Left ventricle myocardium superior (tissue), 1 donor: ENCODE results near the gene SUV39H1. TPM values are rescaled to one million over a fixed set of nuclear protein-coding genes. Genes with fewer than 3 reads are reported as not detected.
A peak's percentile ranks its signal among the peaks of the same experiment; 100 is the strongest.
"Not testable (repeated sequence)": the region's sequence is repeated elsewhere in the genome, so short reads cannot be mapped to it uniquely, and the experiment has no call there.

Experiments
- ATAC-seq: fragments of 200-7000 bp; cut with Tn5 transposase; one replicate; pipeline ENCODE4 v1.9.1; 2020; ENCODE audit warnings: mild to moderate bottlenecking, moderate library complexity
- DNase-seq: peaks from one replicate; pipeline ENCODE4 v3.0.0-alpha.2; 2020
- intact Hi-C: fragments of 100-400 bp; cut with micrococcal nuclease; formaldehyde crosslinking; loops from one replicate; pipeline ENCODE4 v1.11.0; 2022
- total RNA-seq: library from RNA; stranded (reverse); fragmentation: NEBNext Ultra II Directional; extraction: Animal tissue kit (Norgen Biotek cat#: 25700); gene quantifications from one replicate; pipeline ENCODE4 v1.2.1, GENCODE V29; 2021
- donor health status: DM: no; HTN: yes; CAD: no; lungs with severe emphysema.

SUV39H1 gene
- total RNA-seq, 1 donor from 2014 or later: 2.4 TPM

DNA sequence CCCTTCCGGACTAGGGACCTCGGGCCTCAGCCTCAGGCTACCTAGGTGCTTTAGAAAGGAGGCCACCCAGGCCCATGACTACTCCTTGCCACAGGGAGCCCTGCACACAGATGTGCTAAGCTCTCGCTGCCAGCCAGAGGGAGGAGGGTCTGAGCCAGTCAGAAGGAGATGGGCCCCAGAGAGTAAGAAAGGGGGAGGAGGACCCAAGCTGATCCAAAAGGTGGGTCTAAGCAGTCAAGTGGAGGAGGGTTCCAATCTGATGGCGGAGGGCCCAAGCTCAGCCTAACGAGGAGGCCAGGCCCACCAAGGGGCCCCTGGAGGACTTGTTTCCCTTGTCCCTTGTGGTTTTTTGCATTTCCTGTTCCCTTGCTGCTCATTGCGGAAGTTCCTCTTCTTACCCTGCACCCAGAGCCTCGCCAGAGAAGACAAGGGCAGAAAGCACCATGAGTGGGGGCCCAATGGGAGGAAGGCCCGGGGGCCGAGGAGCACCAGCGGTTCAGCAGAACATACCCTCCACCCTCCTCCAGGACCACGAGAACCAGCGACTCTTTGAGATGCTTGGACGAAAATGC is 13.0 kb upstream of the SUV39H1 start, which contains the start of gene WAS:
WAS (plus strand) TSS at position 389 of the 572 bp plus-strand sequence; CDS start at position 444, 55 bp downstream.
- peak; percentile 67 for ATAC-seq
- peak; percentile 39 for DNase-seq
- intact Hi-C loops: no loop called here

DNA sequence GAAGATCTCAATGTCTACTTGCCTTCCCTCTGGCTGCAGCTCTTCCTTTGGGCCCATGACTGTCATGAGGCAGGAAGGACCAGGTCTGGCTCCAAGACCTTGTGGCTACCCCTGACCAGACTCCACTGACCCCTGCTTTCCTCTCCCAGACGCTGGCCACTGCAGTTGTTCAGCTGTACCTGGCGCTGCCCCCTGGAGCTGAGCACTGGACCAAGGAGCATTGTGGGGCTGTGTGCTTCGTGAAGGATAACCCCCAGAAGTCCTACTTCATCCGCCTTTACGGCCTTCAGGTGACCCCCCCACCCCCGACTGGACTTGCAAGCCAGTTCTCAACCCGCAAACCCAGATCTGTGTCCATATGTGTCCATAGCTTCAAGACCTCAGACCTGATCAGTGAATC is 12.4 kb upstream of the SUV39H1 start:
- no peak for ATAC-seq
- no peak for DNase-seq
- intact Hi-C loops: no loop called here

DNA sequence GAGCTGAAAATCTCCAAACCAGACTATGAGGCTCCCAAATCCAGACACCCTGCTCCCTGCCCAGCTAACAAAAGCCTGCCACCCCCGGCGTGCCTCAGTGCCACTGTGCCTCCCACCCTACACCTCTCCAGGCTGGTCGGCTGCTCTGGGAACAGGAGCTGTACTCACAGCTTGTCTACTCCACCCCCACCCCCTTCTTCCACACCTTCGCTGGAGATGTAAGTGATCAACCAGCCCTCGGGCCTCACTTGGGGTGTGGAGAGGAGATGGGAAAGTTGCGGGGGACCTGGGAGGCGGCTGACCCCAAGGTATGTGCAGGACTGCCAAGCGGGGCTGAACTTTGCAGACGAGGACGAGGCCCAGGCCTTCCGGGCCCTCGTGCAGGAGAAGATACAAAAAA is 11.1 kb upstream of the SUV39H1 start:
- intact Hi-C loops: no loop called here
- no peak for DNase-seq
- no peak for ATAC-seq

DNA sequence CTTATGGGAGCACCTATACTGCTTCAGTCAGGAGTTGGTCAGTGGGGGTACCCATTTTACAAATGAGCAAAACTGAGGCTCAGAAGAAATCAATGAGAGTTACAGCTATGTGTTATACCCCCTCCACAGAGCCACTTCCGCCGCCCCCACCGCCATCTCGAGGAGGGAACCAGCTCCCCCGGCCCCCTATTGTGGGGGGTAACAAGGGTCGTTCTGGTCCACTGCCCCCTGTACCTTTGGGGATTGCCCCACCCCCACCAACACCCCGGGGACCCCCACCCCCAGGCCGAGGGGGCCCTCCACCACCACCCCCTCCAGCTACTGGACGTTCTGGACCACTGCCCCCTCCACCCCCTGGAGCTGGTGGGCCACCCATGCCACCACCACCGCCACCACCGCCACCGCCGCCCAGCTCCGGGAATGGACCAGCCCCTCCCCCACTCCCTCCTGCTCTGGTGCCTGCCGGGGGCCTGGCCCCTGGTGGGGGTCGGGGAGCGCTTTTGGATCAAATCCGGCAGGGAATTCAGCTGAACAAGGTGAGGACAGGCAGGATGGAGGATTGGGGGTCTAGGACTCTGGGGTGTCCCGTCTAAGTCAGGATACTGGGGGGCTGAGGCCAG is 7.9 kb upstream of the SUV39H1 start:
- intact Hi-C loops: no loop called here
- DNase-seq: no peak
- ATAC-seq: no peak

DNA sequence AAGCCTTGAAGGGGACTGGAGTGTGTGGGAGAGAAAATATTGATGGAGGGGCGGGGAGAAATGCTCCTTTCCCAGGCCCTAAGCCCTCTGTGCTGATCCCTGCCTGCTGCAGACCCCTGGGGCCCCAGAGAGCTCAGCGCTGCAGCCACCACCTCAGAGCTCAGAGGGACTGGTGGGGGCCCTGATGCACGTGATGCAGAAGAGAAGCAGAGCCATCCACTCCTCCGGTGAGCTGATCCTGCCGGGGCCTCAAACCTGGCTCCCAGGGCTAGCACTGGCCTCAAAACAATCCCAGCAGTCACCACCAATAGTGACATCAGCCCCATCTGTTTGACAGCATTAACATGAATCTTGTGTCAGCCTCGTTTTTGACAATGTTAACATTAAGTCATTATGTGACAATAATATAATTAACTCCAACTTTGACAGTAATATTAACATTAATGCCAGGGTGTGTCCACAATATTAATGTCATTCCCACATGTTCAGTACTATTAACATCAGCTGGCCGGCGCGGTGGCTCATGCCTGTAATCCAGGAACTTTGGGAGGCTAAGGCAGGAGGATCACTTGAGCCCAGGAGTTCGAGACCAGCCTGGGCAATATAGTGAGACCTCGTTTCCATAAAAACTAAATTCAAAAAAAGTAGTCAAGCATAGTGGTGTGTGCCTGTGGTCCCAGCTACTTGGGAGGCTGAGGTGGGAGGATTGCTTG is 7.2 kb upstream of the SUV39H1 start:
- DNase-seq: no peak
- no peak for ATAC-seq
- intact Hi-C loops: no loop called here

DNA sequence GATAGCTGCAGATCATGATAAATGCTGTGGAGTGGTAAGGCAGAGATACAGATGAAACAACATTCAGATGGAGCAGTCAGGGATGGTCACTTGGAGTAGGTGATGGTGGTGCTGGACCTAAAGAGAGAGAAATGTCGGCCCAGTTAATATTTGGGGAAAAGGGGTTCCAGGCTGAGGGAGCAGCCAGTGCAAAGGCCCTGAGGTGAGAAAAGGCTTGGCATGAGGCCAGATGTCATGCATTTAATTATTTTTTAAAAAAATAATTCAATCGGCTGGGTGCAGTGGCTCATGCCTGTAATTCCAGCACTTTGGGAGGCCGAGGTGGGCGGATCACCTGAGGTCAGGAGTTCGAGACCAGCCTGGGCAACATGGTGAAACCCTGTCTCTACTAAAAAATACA is 4.8 kb upstream of the SUV39H1 start:
- intact Hi-C loops, DNase-seq, ATAC-seq: not testable (repeated sequence)

DNA sequence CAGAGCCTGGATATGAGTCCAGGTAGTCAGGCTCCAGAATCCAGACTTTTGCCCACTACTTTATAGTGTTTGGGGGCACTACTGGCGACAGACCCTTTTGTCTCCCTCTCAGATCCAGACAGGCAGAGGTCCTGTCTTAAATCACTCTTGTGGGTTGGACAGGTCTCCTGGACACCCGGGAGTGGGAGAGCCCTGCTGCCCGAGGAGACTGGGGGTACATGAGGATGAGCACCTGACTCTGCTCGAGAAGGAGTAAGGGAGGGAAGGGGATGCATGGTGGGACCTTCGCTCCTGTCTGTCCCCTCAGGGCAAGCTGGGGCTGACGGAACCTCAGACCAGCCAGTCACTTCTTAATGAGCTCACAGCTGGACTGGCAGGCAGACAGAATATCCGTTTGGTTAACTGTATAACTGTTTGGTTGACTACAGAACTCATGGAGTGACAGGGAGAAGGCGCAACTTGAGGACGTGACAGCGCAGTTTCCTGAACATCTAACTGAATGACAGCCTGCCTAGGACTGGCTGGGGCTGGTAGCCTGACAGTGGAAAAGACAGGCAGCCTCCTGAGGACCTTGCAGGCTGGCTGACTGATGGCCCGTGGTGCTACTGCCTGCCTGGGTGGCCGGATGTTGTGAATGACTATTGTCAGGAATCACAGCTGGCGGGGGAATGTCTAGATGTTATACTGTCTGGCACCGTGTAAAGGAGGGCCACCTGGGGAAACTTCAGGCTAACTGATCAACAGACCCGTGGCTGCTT is 1.6 kb upstream of the SUV39H1 start:
- no peak for DNase-seq
- intact Hi-C loops: no loop called here
- ATAC-seq: no peak

DNA sequence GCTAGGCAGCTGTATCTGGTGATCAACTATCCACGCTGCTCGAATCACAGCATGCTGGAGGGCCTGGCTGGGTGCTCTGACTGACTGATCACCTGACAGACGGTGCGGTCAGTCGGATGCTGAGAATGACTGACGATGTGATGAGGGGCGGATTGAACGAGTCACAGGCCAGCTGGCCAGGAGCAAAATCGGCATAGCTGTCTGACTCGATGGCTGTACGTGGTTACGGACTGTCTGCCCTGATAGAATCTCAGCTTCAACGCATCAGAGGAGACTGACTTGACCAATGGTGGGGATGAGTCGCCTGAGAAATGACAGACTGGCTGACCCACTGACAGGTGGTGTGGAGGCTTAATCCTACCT is 1.0 kb upstream of the SUV39H1 start:
- intact Hi-C loops: no loop called here
- ATAC-seq: no peak
- DNase-seq: no peak

DNA sequence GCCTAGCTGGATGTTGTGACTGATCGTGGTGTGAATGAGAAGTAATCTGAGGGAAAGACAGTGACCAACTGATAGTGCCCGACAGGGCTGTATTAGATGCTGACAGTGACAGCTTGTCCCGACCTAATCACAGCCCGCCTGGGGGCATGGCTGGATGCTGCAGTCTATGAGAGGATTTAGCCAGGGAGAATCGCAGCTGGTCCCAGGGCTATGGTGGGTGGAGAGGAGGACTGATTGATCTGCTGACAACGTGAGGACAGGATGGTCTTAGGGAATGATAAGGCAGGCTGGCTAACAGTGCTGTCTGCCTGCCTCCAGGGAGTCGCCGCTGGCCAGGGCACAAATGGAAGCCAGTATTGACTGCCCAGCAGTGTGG is 621 bp upstream of the SUV39H1 start:
- intact Hi-C loops: no loop called here
- DNase-seq (no peak), ATAC-seq (peak; percentile 26)

DNA sequence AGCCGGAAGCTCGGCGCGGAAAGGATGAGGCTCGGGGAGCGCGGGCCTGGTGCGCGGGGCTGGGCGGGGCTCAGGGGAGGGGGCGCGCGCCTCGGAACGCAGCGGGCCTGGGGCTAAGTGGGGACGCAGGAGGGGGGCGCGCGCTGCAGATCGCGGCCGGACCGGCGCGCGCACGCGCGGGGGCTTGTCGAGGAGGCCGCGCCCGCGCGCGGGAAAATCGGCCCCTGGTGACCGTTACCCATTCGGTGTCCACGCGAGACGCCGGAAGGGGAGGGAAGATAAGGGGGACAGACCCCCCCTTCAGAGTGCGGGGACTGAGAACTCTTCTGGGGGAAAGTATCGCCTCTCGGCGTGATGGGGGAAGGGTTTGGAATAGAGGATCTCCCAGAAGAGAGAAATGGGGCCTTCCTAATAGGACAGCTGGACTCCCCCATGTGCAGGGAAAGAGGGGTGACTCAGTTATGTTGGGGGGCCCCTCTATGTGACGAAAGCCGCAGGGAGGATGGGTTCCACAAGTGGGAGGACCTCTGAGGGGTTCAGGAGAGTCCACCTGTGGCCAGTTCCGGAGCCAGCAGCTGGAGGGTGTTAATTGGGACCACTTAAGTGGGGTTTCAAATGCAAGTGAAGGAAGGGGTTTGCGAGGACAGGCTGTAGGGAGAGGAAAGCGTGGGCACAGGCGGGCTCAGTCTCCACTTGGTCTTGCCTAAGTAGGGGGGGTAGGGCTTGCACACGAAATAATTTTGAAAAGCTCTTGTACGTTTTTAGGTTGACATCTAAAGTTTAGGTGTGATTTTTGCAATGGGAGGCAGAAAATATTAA is 584 bp downstream of the SUV39H1 start:
- DNase-seq (peak; percentile 49), ATAC-seq (no peak)
- intact Hi-C loops: no loop called here

DNA sequence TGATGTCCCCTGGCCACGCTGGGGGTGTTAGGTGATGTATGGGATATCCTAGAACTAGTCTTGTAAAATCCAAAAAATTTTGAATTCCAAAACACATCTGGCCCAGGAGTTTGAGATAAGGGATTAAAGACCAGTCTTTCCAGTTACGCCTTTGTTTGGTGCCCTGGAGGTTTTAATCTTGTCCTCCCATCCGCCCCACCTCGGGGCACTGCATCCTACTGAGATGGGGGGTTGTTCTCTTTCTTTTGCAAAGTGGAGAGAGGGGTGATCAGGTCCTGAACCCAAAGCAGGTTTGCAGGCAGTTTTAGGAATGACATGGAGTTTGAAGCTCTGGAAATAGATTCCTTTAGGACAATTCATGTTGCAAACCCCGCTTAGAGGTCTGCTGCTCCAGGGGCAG is 1.8 kb downstream of the SUV39H1 start:
- intact Hi-C loops: no loop called here
- DNase-seq: no peak

DNA sequence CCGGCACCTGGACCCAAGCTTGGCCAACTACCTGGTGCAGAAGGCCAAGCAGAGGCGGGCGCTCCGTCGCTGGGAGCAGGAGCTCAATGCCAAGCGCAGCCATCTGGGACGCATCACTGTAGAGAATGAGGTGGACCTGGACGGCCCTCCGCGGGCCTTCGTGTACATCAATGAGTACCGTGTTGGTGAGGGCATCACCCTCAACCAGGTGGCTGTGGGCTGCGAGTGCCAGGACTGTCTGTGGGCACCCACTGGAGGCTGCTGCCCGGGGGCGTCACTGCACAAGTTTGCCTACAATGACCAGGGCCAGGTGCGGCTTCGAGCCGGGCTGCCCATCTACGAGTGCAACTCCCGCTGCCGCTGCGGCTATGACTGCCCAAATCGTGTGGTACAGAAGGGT is 3.7 kb downstream of the SUV39H1 start:
- DNase-seq (no peak), ATAC-seq (no peak)
- intact Hi-C loops: no loop called here

More for the DNA sequence above, 1.8 kb downstream of the SUV39H1 start:
- ATAC-seq: no peak

DNA sequence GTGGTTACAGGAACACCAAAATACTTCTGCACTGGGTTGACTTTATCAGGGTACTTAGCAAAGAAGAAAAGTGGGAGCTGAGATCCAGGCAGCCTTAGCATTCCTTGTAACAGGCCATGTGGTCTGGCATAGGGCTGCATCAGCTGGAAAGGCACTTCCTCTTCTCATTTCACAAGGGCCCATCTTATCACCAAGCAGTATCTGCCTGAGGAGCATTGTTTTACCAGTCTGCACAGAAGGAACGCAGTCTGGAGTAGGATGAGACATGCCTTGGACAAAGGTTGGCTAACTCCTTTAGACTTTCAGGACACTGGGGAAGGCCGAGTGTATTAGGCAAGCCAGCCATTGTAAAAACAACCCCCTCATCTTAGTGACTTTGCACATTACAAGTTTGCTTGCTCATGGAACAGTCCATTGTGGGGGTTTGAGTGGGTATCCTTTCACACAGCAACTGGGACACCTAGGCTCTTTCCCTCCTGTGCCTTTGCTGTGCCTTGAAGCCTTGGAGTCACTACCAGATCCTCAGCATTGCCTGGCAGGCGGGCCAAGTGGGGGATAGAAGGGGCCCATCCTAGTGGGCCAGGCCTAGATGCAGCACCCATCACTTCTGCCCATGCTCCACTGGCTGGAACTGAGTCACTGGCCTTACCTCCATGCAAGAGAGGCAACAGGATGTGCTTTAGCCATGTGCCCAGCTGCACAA is 4.6 kb downstream of the SUV39H1 start:
- intact Hi-C loops: no loop called here
- no peak for DNase-seq
- no peak for ATAC-seq

DNA sequence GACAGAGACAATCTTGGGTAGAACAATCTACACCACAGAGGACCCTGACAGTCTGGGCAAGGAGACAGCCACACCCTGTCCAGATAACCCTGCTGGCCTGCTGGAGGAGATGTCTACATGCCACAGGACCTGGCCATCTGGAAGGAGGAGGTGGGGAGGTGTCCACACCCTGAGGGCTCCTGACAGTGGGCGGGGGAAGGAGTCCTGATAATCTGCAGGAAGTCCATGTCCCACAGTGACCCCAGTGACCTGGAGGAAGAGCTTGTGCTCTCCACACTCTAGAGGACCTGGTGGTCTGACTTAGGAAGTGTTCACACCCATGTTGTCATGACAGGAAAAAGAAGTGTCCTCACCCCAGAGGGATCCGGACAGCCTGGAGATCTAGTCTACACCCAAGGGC is 5.5 kb downstream of the SUV39H1 start:
- intact Hi-C loops: no loop called here
- ATAC-seq: no peak
- no peak for DNase-seq

DNA sequence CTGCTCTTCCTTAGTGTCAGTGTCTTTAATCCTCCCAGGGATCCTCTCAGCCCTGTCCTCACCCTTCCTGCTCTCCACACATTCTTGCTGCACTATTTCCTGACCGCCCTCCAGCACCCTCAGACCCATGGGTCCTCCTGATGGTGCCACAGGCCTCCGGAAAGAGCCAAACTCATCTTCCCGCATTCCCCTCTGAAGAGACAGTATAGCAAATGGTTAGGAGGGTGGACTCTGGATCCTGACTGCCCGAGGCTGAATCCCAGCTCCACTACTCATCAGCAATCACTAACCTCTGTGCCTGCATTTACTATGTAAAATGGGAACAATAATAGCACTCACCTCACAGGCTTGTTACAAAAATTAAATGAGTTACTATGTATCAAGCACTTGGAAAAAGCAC is 6.2 kb downstream of the SUV39H1 start:
- ATAC-seq (no peak), DNase-seq (no peak)
- intact Hi-C loops: no loop called here

DNA sequence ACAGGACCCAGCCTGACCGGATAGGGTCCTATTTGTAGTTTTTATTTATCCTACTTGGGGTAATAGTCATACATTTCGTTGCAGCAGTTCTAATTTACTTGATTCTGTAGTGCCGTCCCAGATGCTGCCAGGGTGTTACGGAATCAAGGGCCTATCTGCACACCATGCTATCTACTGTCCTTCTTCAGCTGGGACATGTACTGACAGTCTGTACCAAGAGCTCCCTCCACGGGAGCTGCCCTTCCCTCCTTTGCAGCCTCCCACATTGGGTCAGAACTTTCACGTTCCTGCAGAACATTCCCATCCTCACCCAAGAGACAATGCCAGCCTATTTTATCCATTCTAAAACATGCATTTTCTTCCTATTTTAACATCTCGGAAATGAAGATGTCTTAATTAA is 6.7 kb downstream of the SUV39H1 start:
- intact Hi-C loops: no loop called here
- DNase-seq (no peak), ATAC-seq (peak; percentile 73)

DNA sequence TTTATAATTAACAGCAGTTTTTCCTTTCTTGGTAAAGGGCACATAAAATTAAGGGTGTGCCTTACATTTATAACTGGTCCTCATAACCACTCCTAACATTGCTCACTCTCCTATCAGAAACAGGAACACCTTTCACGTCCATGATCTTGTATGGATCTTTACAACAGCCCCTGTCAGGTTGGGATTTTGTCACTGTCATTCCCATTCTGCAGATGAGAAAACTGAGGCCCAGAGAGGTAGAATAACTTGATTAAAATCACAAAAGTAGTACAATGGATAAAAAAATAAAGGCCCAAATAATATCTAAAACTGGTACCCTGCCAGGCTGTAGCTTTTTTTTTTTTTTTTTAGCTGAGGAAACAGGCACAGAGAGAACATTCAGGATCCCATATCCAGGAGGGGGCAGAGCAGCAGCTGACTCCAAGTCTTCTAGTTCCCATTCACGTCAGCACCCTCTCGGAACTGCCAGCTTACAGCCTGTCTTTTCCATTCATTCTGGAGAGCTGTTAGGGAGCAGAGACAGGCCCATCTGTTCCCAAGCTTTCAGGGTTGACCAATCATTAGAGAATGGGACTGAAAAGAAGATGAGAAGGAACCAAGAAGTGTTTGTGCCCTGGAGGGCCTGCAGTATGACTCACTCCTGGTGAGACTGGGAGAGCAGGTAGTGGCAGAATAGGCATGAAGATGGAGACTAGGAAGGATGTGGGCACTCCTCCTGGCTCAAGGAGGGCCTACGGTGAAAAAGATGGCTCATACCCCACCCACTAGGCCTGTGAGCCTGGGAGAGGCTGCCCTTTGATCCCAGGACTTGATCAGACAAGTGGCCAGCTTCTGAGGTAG is 7.3 kb downstream of the SUV39H1 start:
- intact Hi-C loops: no loop called here
- DNase-seq (no peak), ATAC-seq (peak; percentile 87)

DNA sequence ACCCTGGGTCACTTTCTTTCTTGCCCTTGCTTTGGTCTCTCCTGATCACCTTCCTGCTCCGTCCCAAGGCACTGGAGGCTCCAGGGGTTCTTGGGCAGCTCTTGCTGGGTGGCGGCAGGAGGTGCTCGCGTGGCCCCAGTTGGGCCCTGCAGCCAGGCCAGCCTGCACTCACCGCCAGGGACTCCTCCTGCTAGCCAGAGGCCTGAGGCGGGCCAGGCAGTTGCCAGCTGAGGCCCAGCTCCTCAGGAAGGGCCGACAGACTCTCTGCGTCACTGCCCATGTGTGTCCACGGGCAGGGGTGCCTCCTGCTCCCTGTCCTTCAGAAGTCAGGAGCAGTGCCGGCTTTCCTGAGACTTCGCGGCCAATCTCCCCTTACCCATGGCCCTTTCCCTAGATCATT is 9.3 kb downstream of the SUV39H1 start:
- intact Hi-C loops: no loop called here
- ATAC-seq: no peak
- no peak for DNase-seq
